AG04449 (cell line): Measurements from ENCODE around the gene CTSK.

Source experiments
- CTCF ChIA-PET: fragments of 350-600 bp; formaldehyde crosslinking; extraction: SDS; loops from one replicate; lab custom pipeline; 2021; ENCODE audit warnings: antibody characterized with exemption; lab: Yijun Ruan, JAX
- POLR2A ChIA-PET: fragments of 400-600, 350-600 bp; formaldehyde crosslinking; extraction: SDS; loops from one replicate; lab custom pipeline; 2020; ENCODE audit warnings: antibody characterized with exemption, inconsistent platforms; lab: Yijun Ruan, JAX
- DNase-seq: peaks from one replicate; pipeline ENCODE4 v3.0.0-alpha.2; 2010; ENCODE audit warnings: low read depth, low spot score
- H3K4me3 ChIP-seq: 2 replicates; pipeline ENCODE4 v1.5.1; 2011; ENCODE audit warnings: low read depth, mild to moderate bottlenecking, control low read depth, low read length
- TF ChIP-seq, protein P1 (sequence below): IDR thresholded peaks from one replicate; pipeline ENCODE4 v1.5.1; 2011; ENCODE audit warnings: mild to moderate bottlenecking, moderate library complexity, low read length, control low read depth, inconsistent platforms; ENCODE audit not compliant: insufficient read depth; ENCODE audit errors: missing control alignments

Gene CTSK

GRCh38 chr1:150753416-150753815 is 54.6 kb downstream of the CTSK start:
- POLR2A ChIA-PET = no interaction called here
- DNase-seq = no peak
- no peak overlapping the region for H3K4me3 ChIP-seq
- CTCF ChIA-PET = no interaction called here
- TF ChIP-seq, protein P1, sequence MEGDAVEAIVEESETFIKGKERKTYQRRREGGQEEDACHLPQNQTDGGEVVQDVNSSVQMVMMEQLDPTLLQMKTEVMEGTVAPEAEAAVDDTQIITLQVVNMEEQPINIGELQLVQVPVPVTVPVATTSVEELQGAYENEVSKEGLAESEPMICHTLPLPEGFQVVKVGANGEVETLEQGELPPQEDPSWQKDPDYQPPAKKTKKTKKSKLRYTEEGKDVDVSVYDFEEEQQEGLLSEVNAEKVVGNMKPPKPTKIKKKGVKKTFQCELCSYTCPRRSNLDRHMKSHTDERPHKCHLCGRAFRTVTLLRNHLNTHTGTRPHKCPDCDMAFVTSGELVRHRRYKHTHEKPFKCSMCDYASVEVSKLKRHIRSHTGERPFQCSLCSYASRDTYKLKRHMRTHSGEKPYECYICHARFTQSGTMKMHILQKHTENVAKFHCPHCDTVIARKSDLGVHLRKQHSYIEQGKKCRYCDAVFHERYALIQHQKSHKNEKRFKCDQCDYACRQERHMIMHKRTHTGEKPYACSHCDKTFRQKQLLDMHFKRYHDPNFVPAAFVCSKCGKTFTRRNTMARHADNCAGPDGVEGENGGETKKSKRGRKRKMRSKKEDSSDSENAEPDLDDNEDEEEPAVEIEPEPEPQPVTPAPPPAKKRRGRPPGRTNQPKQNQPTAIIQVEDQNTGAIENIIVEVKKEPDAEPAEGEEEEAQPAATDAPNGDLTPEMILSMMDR = no peak

DNA sequence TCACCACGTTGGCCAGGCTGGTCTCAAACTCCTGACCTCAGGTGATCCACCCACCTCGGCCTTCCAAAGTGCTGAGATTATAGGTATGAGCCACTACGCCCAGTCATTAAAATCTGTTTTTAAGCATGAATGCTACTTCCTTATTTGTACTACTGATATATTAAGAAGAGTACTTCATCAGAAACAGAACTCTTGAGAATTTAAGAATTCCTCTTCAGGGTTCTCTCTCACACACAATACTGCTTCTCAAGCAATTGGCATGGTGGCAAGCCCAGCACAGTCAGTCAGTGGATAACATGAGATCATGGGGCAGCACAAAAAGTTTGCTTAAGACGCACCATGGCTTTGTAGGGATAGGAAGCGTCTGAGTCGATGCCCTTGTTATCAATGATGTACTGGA is 56.6 kb downstream of the CTSK start:
- DNase-seq = no peak
- TF ChIP-seq, protein P1 = no peak
- CTCF ChIA-PET = no interaction called here
- no peak overlapping the region for H3K4me3 ChIP-seq
- POLR2A ChIA-PET = no interaction called here

GRCh38 chr1:150749720-150750311 is 58.2 kb downstream of the CTSK start:
- no peak overlapping the region for H3K4me3 ChIP-seq
- DNase-seq = no peak
- POLR2A ChIA-PET = no interaction called here
- TF ChIP-seq, protein P1 = no peak
- CTCF ChIA-PET = no interaction called here

- no peak for DNase-seq
- H3K4me3 ChIP-seq = no peak overlapping the region
- ChIA-PET POLR2A (interaction anchor here (0.6 kb wide), 1 partner anchor 65 kb away, joined by 3 read pairs; no protein-coding TSS in a partner anchor), CTCF (interaction anchor here (0.7 kb wide), 1 partner anchor 312 kb away, joined by 3 read pairs; no protein-coding TSS in a partner anchor)
- TF ChIP-seq, protein P1 = no peak
Measured at GRCh38 chr1:150748878-150749719, 59.0 kb downstream of the CTSK start.
